Activated naive CD4-positive, alpha-beta T cell (primary cell): ENCODE data around the gene PLEK2.
"Not testable (repeated sequence)": the region's sequence is repeated elsewhere in the genome, so short reads cannot be mapped to it uniquely, and the experiment has no call there.

Experiments used
- DNase-seq, 4 experiments: peaks; one replicate each; lab custom pipeline; 2025; lab: John Stamatoyannopoulos, UW

PLEK2 gene, protein sequence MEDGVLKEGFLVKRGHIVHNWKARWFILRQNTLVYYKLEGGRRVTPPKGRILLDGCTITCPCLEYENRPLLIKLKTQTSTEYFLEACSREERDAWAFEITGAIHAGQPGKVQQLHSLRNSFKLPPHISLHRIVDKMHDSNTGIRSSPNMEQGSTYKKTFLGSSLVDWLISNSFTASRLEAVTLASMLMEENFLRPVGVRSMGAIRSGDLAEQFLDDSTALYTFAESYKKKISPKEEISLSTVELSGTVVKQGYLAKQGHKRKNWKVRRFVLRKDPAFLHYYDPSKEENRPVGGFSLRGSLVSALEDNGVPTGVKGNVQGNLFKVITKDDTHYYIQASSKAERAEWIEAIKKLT

GRCh38 chr14:67411820-67412421 lies at the start of gene PLEK2:
Gene PLEK2 (minus strand): TSS chr14:67412165. CDS start chr14:67412059, 106 bp downstream.
- DNase-seq = peak in 3 of 4 experiments; percentile 6 to 54 (median 34)

GRCh38 chr14:67461341-67461985 lies 49.5 kb upstream of the PLEK2 start:
- DNase-seq = no peak

DNA sequence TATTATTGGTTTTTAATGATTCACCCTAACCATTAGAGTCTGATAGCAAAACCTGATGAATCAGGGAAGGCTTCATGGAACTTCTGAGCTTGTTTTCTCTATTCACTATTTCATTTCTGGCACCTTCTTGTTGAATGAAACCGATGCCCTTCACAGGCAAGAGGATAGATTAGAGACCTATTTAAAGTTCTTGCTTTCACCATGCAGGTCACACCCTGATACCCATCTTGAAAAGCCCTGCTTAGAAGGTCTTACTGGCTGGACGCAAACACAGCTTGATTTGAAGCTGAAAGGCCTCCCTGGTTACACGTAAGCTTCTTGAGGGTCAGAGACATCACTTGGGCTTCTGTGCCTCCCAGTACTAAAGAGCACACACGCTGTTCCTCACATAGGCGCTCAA lies 47.4 kb upstream of the PLEK2 start:
- DNase-seq = no peak

GRCh38 chr14:67457782-67458181 lies 45.8 kb upstream of the PLEK2 start:
- no peak for DNase-seq

DNA sequence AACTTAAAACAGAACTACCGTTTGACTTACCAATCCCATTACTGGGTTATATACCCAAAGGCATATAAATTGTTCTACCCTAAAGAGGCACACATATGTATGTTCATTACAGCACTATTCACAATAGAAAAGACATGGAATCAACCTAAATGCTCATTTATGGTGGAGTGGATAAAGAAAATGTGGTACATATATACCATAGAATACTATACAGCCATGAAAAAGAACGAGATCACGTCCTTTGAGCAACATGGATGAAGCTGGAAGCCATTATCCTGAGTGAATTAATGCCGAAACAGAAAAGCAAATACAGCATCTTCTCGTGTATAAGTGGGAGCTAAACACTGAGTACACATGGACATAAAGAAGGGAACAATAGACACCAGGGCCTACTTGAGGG lies 44.8 kb upstream of the PLEK2 start:
- DNase-seq = no peak

DNA sequence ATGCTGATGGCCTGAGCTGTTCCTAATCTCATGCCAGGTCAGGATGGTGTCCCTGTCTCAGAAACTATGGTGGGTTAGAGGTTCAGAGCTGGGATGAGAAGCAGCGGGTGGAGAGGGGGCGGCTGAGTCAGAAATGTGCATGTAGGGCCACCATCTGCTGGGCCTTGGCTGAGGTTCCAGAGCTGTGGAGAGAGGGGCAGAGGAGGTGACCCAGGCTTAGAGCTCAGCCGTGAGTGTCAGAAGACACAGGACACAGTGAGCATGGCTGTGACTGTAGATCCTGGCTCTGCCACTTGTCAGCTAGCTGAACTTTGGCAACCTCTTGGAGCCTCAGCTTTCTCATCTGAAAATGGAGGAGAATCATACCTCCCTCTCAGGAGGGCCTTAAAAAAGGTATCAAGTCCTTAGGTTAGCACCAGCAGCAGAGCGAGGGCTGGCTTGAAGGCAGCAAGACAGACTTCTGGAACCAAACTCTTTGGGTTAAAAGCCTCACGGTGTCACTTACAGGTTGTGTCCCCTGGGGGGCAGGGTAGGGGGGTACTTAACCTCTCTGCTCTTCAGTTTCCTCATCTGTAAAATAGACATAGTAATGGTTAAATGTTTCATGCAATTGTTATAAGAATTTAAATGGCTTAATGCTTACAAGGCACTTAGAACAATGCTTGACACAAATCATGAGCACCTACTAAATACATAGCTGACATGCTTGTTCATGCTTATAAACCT lies 41.8 kb upstream of the PLEK2 start:
- DNase-seq = no peak

- DNase-seq = not testable (repeated sequence)
Measured at GRCh38 chr14:67451667-67452066, 39.7 kb upstream of the PLEK2 start.

GRCh38 chr14:67449096-67449495 lies 37.1 kb upstream of the PLEK2 start:
- no peak for DNase-seq

GRCh38 chr14:67447033-67447381 lies 35.0 kb upstream of the PLEK2 start:
- no peak for DNase-seq

DNA sequence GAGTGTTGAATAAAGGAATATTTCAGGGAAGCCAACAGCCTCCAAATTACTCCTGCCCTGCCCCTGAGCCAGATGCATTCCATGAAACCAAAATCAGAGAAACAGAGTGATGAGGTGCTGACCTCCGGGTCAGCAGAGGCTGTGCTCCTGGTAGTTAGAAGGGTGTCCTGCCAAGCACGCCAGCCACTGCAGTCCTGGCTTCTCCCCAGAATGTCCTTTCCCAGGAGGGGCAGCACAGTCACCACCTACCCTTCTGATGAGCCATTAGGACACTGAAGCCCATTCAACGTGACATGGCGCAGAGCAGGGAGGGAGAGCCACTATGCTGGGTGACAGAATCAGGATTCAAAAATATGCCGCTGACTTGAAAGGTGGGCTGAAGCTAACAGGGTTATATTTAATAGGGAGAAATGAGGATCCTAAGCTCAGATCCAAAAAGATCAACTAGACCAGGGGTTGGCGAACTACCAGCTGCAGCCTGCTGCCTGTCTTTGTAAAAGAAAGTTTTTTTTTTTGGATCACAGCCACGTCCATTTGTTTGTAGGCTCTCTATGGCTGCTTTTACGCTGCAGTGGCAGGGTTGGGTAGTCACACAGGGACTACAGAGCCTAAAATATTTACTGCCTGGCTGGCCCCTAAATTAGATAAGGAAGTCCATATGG lies 34.5 kb upstream of the PLEK2 start:
- no peak for DNase-seq

DNA sequence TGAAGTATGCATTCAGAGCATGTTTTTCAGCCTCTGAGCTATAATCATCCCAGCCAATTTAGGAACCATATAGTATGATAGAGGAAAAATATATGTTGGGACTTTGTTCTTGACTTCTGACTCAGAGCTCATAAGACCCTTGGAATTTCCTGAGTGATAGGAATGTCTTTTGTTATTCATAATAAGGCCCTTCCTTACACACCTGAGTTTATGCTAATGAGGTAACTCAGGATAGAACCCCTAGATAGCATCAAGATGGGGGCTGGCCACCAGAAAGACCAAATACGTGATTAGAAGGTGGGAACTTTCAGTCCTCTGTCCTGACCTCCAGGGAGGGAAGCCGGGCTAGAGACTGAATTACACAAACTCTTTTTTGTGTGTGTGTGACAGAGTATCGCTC lies 32.4 kb upstream of the PLEK2 start:
- DNase-seq = no peak

- no peak for DNase-seq
Measured at GRCh38 chr14:67442139-67442906, 30.4 kb upstream of the PLEK2 start.

GRCh38 chr14:67441672-67442071 lies 29.7 kb upstream of the PLEK2 start:
- no peak for DNase-seq

DNA sequence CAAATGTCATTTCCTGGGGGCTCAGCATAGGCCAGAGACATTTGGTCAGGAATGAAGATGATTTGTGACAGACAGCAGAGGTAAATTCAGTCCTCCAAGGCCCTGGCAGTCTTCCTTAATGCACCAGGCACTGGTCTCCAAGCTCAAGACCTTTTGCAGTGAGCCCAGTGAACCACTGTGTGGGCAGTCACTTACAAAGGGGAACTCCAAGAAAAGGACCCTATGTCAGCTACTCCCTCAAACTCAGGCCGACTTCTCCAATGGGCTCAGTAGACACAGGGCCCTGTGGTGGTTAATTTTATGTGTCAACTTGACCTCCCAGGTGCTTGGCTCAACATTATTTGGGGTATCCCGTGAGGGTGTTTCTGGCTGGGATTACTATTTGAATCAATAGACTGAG lies 29.3 kb upstream of the PLEK2 start:
- DNase-seq = no peak

DNA sequence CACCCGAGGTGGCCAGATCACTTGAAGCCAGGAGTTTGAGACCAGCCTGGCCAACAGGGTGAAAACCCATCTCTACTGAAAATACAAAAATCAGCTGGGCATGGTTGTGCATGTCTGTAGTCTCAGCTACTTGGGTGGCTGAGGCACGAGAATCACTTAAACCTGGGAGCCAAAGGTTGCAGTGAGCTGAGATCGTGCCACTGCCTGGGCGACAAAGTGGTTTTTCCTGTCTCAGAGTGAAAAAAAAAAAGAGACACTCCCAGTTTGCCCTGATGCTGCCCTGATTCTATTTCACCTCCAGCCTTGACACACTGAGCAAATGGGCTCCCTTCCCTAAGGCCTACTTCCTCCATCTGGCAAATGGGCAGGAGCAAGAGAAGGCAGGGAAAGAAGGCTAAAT lies 28.5 kb upstream of the PLEK2 start:
- DNase-seq = no peak

GRCh38 chr14:67438969-67439368 lies 27.0 kb upstream of the PLEK2 start:
- DNase-seq = no peak

DNA sequence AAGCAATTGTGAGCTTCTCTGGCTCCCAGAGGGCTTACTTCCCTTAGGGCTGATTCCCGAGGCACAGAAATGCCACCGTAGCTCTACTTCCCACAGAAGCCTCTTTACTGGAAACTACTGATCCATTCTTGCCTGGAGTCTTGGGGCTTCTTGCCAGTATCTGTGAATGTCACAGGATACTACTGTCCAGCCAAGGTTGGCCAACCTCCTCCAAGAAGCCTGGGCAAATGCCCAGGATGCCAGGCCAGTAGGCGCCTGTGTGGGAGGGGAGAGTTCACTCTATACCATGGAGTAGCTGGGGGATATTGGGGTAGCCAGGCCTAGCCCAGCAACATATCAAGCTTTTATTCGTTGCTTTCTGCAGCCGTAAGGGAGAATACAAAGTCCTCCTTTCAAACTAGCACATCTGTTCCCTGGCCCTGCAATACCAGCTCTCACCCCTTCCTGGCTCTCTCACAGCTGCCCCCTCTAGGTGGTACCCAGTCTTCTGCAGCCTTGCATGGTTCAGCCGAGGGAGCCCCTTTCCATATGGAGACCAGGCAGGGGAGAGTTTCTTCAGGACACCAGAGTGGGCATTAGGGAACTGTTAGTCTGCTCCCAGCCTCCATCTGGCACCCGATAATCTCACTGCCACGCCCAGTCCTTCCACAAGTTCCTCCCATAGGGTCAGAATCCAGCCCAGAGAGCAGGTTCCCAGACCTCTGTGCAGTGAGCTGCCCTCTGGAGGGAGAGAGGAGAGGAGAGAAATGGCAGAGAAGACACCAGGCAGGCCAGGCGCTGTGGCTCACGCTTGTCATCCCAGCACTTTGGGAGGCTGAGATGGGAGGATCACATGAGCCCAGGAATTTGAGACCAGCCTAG lies 24.3 kb upstream of the PLEK2 start:
- DNase-seq = no peak

DNA sequence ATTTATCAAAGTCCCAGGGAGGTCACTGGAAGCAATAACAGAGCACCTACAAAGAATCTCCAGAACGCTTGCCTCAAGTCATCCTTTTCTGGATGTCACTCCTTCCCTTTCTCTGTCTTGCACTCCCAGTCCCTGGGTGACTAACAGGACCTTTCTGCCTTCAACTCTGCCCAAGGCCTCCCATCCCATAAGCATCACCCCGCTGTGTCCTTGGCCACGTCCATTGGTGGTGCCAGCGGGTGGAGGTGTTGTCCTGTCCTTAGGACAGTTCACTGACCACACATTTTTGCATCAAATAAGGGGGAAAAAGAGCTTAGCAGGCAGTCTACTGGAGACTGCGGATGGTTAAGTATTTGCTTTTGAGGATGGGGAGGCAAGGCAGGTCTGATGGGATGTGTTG lies 23.6 kb upstream of the PLEK2 start:
- DNase-seq = no peak

- no peak for DNase-seq
Measured at GRCh38 chr14:67432050-67432564, 20.1 kb upstream of the PLEK2 start.

- DNase-seq = no peak
Measured at GRCh38 chr14:67429510-67430205, 17.7 kb upstream of the PLEK2 start.
